Esophagus muscularis mucosa (tissue), 4 donors: ENCODE results near the gene PHF21A. TPM values are rescaled to one million over a fixed set of nuclear protein-coding genes. Genes with fewer than 3 reads are reported as not detected.

Experiments
- DNase-seq: peaks from one replicate; pipeline ENCODE4 v3.0.0-alpha.2; 2017; ENCODE audit errors: extremely low spot score
- H3K27ac ChIP-seq, 4 donors: fragments of 200-600 bp; sonication (generic); replicated peaks in 1 of 4; 1 replicate in 3 of 4; 2 replicates in 1 of 4; pipeline ENCODE4 v1.5.1; 2016 to 2019; ENCODE audit warnings: mild to moderate bottlenecking in 1 of 4
- H3K27me3 ChIP-seq, 4 donors: fragments of 200-600 bp; sonication (generic); one replicate each; pipeline versions ENCODE4 v1.5.1 to v1.6.0; 2016 to 2019
- H3K36me3 ChIP-seq, 4 donors: fragments of 200-600 bp; sonication (generic); one replicate each; pipeline ENCODE4 v1.5.1; 2016 to 2019
- H3K4me1 ChIP-seq, 4 donors: fragments of 200-600 bp; sonication (generic); one replicate each; pipeline ENCODE4 v1.5.1; 2016 to 2019
- H3K4me3 ChIP-seq, 4 donors: fragments of 200-600 bp; sonication (generic); 1 replicate in 2 of 4; 2 replicates in 2 of 4; pipeline ENCODE4 v1.5.1; 2016 to 2019; ENCODE audit warnings: mild to moderate bottlenecking in 4 of 4, moderate library complexity in 1 of 4
- H3K9me3 ChIP-seq, 4 donors: fragments of 200-600 bp; sonication (generic); 1 replicate in 3 of 4; 2 replicates in 1 of 4; pipeline ENCODE4 v1.5.1; 2016 to 2019
- EP300 ChIP-seq: sonication (generic); formaldehyde crosslinking; IDR thresholded peaks from one replicate; pipeline ENCODE4 v1.6.1; 2017; ENCODE audit warnings: antibody characterized with exemption
- POLR2A ChIP-seq: fragments of 450-650 bp; IDR thresholded peaks from one replicate; pipeline ENCODE4 v1.6.1; 2017; ENCODE audit warnings: antibody characterized with exemption, moderate library complexity, mild to moderate bottlenecking, low read depth
- POLR2AphosphoS5 ChIP-seq, 2 donors: sonication (generic); formaldehyde crosslinking; IDR thresholded peaks; one replicate each; pipeline ENCODE4 v1.6.1; 2017; ENCODE audit warnings: antibody characterized with exemption in 2 of 2
- WGBS: methylation state at CpG from one replicate; pipeline ENCODE4 v1.1.5; 2018; 5-methylcytosine and 5-hydroxymethylcytosine counted together
- intact Hi-C: fragments of 100-400 bp; cut with DNase I; formaldehyde crosslinking; loops from one replicate; pipeline ENCODE4 v1.15.1; 2023
- total RNA-seq, 4 donors: library from RNA; depleted of rRNA; stranded (reverse); fragments of >200 nt; gene quantifications; one replicate each; pipeline versions ENCODE4 v1.1.0 to v1.2.1, GENCODE V29; 2016
- TF ChIP-seq, protein P1 (sequence below), 3 experiments: fragments of 200-600 bp in 2 of 3; fragments of 450-650 bp in 1 of 3; sonication (generic) in 2 of 3; IDR thresholded peaks; one replicate each; pipeline ENCODE4 v1.5.1; 2017 to 2019; ENCODE audit warnings: antibody characterized with exemption in 3 of 3, mild to moderate bottlenecking in 2 of 3, moderate library complexity in 1 of 3

The PHF21A gene
- 10 to 100 TPM; 31.8 to 47.8 (median 36.1) TPM for total RNA-seq

DNA sequence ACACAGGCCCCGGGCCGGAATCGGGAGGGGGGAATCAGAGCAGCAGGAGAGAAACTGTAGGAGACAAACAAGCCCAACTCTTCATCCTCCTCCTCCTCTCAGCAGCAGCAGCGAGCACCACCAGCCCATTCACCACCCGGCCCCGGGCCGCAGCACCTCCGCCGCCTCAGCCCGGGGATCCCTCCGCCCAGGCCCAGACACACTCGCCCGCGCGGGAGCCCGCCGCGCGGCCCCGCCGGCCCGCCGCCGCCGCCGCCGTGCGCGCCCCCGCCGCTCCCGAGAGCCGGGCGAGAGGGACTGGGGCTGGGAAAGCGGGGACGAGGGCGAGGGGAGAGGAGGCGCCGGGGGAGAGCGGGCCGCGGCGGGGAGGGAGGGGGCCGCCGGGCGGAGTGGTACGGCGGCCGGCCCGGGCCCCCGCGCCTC lies at the start of gene PHF21A:
Gene PHF21A, minus strand, starts transcription at position 154 of the 423 bp plus-strand sequence. CDS start 37,235 bp downstream, outside the sequence.
- intact Hi-C loops = loop anchor here (2.0 to 10.0 kb wide), 2 partner anchors 117 to 183 kb away; no protein-coding TSS in a partner anchor

DNA sequence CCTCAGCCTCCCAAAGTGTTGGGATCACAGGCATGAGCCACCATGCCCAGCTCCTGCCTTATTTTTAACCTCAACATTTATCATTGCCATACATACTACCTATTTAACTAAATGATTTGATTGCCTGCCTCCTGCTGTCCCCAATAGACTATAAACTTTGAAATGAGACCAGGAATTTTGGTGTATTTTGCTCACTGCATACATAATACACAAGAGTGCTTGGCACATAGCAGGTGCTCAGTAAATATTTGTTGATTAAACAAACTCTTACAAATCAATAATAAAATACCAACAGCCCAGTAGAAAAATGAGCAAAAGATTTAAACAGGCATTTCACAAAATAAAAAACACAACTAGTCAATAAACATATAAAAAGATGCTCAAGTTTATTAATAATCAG lies 49.5 kb upstream of the PHF21A start:
- H3K27me3 ChIP-seq = peaks cover 0 to 5% (median 0%) of the 10 kb centered on the region in 4 donors
- no peak overlapping the region for H3K4me3 ChIP-seq
- H3K36me3 ChIP-seq = no peaks in the 10 kb centered on the region
- H3K4me1 ChIP-seq = no peaks in the 10 kb centered on the region
- no peak overlapping the region for H3K27ac ChIP-seq
- no peak for DNase-seq
- TF ChIP-seq EP300 (no peak), POLR2A (no peak), POLR2AphosphoS5 (IDR thresholded peaks at IDR 0.05) (no peak)
- TF ChIP-seq, protein P1, sequence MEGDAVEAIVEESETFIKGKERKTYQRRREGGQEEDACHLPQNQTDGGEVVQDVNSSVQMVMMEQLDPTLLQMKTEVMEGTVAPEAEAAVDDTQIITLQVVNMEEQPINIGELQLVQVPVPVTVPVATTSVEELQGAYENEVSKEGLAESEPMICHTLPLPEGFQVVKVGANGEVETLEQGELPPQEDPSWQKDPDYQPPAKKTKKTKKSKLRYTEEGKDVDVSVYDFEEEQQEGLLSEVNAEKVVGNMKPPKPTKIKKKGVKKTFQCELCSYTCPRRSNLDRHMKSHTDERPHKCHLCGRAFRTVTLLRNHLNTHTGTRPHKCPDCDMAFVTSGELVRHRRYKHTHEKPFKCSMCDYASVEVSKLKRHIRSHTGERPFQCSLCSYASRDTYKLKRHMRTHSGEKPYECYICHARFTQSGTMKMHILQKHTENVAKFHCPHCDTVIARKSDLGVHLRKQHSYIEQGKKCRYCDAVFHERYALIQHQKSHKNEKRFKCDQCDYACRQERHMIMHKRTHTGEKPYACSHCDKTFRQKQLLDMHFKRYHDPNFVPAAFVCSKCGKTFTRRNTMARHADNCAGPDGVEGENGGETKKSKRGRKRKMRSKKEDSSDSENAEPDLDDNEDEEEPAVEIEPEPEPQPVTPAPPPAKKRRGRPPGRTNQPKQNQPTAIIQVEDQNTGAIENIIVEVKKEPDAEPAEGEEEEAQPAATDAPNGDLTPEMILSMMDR (IDR thresholded peaks at IDR 0.05) = no peak
- no peaks in the 10 kb centered on the region for H3K9me3 ChIP-seq
- intact Hi-C loops = no loop called here

More for the DNA sequence above, at the start of gene PHF21A:
- no peaks in the 10 kb centered on the region for H3K27me3 ChIP-seq
- peak; percentile 95 for DNase-seq
- peak within 1 kb of the TSS; percentile 83 to 94 (median 90) for H3K4me3 ChIP-seq
- H3K27ac ChIP-seq = peak within 1 kb of the TSS; percentile 90 to 95 (median 94)
- no peaks in the 10 kb centered on the region for H3K36me3 ChIP-seq
- 2% methylated on average over 10 of the region's 52 CpGs for WGBS
- H3K9me3 ChIP-seq = no peaks in the 10 kb centered on the region
- TF ChIP-seq POLR2A (peak; percentile 28), EP300 (no peak), POLR2AphosphoS5 (IDR thresholded peaks at IDR 0.05) (peak; percentile 40 to 81)
- TF ChIP-seq, protein P1 (IDR thresholded peaks at IDR 0.05) = no peak
- peaks cover 35 to 41% (median 40%) of the 10 kb centered on the region in 4 donors for H3K4me1 ChIP-seq

DNA sequence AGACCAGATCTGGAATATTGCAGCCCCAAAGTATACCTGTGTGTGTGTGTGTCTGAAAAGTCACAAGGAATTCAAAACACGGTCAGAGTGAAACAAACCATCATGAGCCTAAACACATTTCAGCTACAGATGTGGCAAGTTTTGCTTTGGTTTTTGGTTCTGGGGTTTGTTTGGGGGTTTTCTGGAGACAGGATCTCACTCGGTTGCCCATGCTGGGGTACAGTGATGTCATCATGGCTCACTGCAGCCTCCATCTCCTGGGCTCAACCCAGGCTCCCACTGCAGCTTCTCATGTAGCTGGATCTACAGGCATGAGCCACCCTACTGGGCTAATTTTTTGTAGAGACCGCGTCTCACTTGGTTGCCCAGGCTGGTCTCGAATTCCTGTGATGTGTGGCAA lies 41.4 kb upstream of the PHF21A start:
- 88% methylated on average over 5 of the region's 5 CpGs for WGBS
- no peak for DNase-seq
- Histone ChIP-seq H3K36me3 (no peaks in the 10 kb centered on the region), H3K4me3 (no peak overlapping the region), H3K27me3 (peaks cover 0 to 66% (median 0%) of the 10 kb centered on the region in 4 donors), H3K4me1 (no peaks in the 10 kb centered on the region), H3K27ac (no peak overlapping the region), H3K9me3 (no peaks in the 10 kb centered on the region)
- TF ChIP-seq POLR2AphosphoS5 (IDR thresholded peaks at IDR 0.05) = no peak
- TF ChIP-seq POLR2A = no peak
- TF ChIP-seq, protein P1 (IDR thresholded peaks at IDR 0.05) = no peak
- TF ChIP-seq EP300 = no peak
- intact Hi-C loops = no loop called here

DNA sequence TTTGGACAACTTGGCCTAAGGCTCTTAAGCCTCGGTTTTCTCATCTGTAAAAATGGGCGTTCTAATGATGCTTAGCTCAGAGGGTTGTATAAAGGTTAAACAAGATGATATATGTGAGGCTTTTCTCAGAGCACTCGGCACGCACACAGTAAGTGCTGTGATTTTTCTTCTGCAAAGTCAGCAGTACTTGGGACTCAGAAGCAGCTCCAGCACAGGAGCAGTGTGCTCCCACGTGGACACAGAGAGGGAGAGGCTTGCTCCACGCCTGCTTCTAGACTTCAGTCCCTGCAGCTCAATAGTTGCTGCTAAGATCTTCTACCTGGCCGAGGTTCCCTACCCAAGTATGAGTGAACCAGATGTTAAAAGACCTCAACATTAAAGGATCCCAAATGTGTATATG lies 39.9 kb upstream of the PHF21A start:
- no peak overlapping the region for H3K27ac ChIP-seq
- peak; percentile 37 for DNase-seq
- intact Hi-C loops = no loop called here
- H3K4me1 ChIP-seq = no peaks in the 10 kb centered on the region
- peaks cover 0 to 64% (median 0%) of the 10 kb centered on the region in 4 donors for H3K27me3 ChIP-seq
- H3K36me3 ChIP-seq = no peaks in the 10 kb centered on the region
- WGBS = 69% methylated on average over 7 of the region's 7 CpGs
- no peak overlapping the region for H3K4me3 ChIP-seq
- H3K9me3 ChIP-seq = no peaks in the 10 kb centered on the region
- TF ChIP-seq, protein P1 (IDR thresholded peaks at IDR 0.05) = no peak
- TF ChIP-seq POLR2AphosphoS5 (IDR thresholded peaks at IDR 0.05) (no peak), POLR2A (no peak), EP300 (no peak)

DNA sequence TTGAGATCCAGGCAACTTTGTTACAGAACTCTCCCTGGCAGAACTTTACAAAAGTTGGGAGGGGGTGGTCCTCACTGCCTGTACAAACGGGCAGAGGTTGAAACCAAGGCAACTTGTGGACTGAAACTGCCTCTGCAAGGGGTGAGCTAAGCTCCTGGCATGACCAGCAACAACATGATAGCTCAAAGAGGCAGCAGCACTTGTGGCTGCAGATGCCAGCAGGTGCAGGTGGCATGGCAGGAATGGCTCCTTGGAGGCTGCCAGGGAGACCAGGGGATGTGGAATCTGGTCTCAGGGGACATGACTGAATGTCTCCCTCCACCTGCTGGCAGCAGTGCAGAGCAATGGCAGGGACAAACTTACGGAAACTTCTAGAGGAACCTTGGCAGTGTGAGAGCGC lies 38.8 kb upstream of the PHF21A start:
- Histone ChIP-seq H3K9me3 (no peaks in the 10 kb centered on the region), H3K4me1 (no peaks in the 10 kb centered on the region), H3K27me3 (peaks cover 0 to 54% (median 0%) of the 10 kb centered on the region in 4 donors), H3K4me3 (no peak overlapping the region), H3K27ac (no peak overlapping the region), H3K36me3 (no peaks in the 10 kb centered on the region)
- DNase-seq = peak; percentile 68
- 52% methylated on average over 3 of the region's 3 CpGs for WGBS
- intact Hi-C loops = no loop called here
- TF ChIP-seq EP300 = no peak
- no peak for TF ChIP-seq POLR2AphosphoS5 (IDR thresholded peaks at IDR 0.05)
- no peak for TF ChIP-seq POLR2A
- TF ChIP-seq, protein P1 (IDR thresholded peaks at IDR 0.05) = no peak
